HCT116 (cell line): Measurements from ENCODE around the gene MOB3B. TPM values are rescaled to one million over a fixed set of nuclear protein-coding genes. Genes with fewer than 3 reads are reported as not detected.

Experiments
- ATAC-seq: fragments of 200-7000 bp; cut with Tn5 transposase; 2 replicates; pipeline ENCODE4 v1.9.1; 2020; ENCODE audit warnings: mild to moderate bottlenecking, moderate library complexity
- BruUV-seq: library from RNA; stranded (reverse); fragments of 400-500 nt; replicated peaks from 2 replicates; lab custom pipeline; 2021; lab: Mats Ljungman, UMichigan
- CTCF ChIA-PET: fragments of 300-600 bp; sonication (Branson Sonifier 250); formaldehyde crosslinking; loops from one replicate; lab custom pipeline; 2021; ENCODE audit warnings: antibody characterized with exemption; lab: Charles Lee
- POLR2A ChIA-PET: fragments of 300-600, 350-600 bp; sonication (Branson Sonifier 250); formaldehyde crosslinking; loops from one replicate; lab custom pipeline; 2021; ENCODE audit warnings: antibody characterized with exemption; lab: Charles Lee
- RAD21 ChIA-PET, 2 experiments: fragments of 300-600 bp; sonication (Branson Sonifier 250); formaldehyde crosslinking; loops; one replicate each; lab custom pipeline; 2023; ENCODE audit warnings: low total read pairs in 2 of 2; ENCODE audit not compliant: uncharacterized antibody in 2 of 2, unreplicated experiment in 2 of 2, low non-redundant PET in 1 of 2; lab: Charles Lee
- DNase-seq: peaks from one replicate; pipeline ENCODE4 v3.0.0-alpha.2; 2010; ENCODE audit warnings: low read depth, low spot score
- H2AFZ ChIP-seq: fragments of 200-600 bp; shearing (Covaris generic), sonication (generic); 2 replicates; pipeline ENCODE4 v1.6.1; 2017; ENCODE audit warnings: low read depth, mixed run types, mixed read lengths, antibody characterized with exemption, low read length; ENCODE audit not compliant: poor library complexity, severe bottlenecking
- H3K27ac ChIP-seq: 2 replicates; pipeline ENCODE4 v1.5.1; 2012; ENCODE audit warnings: low read depth, low read length
- H3K27me3 ChIP-seq: fragments of 200-600 bp; sonication (generic); 2 replicates; pipeline ENCODE4 v1.6.1; 2016; ENCODE audit warnings: mixed run types, low read length, mixed read lengths; ENCODE audit not compliant: insufficient read depth
- H3K36me3 ChIP-seq, 2 experiments: fragments of 200-500 bp in 1 of 2; fragments of 200-600 bp in 1 of 2; sonication (Bioruptor generic) in 1 of 2; sonication (generic) in 1 of 2; 2 replicates each; pipeline versions ENCODE4 v1.5.1 to v1.6.1; 2014 to 2016; ENCODE audit warnings: low read length in 2 of 2, inconsistent platforms in 1 of 2, mixed read lengths in 1 of 2, mixed run types in 1 of 2; ENCODE audit not compliant: insufficient read depth in 2 of 2, control insufficient read depth in 1 of 2
- H3K4me1 ChIP-seq, 2 experiments: fragments of 200-600 bp in 1 of 2; sonication (generic) in 1 of 2; 2 replicates each; pipeline versions ENCODE4 v1.5.1 to v1.6.1; 2012 to 2017; ENCODE audit warnings: low read length in 2 of 2, inconsistent platforms in 1 of 2, mild to moderate bottlenecking in 1 of 2, mixed read lengths in 1 of 2, mixed run types in 1 of 2, moderate library complexity in 1 of 2; ENCODE audit not compliant: insufficient read depth in 2 of 2, control insufficient read depth in 1 of 2
- H3K4me2 ChIP-seq: fragments of 200-600 bp; sonication (generic); 2 replicates; pipeline ENCODE4 v1.6.1; 2017; ENCODE audit warnings: mixed run types, low read length, mixed read lengths
- H3K4me3 ChIP-seq, 2 experiments: fragments of 200-600 bp in 1 of 2; sonication (generic) in 1 of 2; replicated peaks in 1 of 2; 2 replicates each; pipeline ENCODE4 v1.5.1; 2011 to 2016; ENCODE audit warnings: low read length in 2 of 2, control low read depth in 1 of 2, low read depth in 1 of 2, mild to moderate bottlenecking in 1 of 2, mixed read lengths in 1 of 2, mixed run types in 1 of 2
- H3K79me2 ChIP-seq: fragments of 200-600 bp; sonication (generic); 2 replicates; pipeline ENCODE4 v1.6.1; 2017; ENCODE audit warnings: mild to moderate bottlenecking, mixed run types, low read length, moderate library complexity, mixed read lengths; ENCODE audit not compliant: insufficient read depth
- H3K9ac ChIP-seq: fragments of 200-600 bp; sonication (generic); 2 replicates; pipeline ENCODE4 v1.6.1; 2016; ENCODE audit warnings: low read length, mixed read lengths
- H3K9me2 ChIP-seq: fragments of 200-600 bp; sonication (generic), shearing (Covaris generic); 2 replicates; pipeline ENCODE4 v1.6.1; 2017; ENCODE audit warnings: mixed run types, mild to moderate bottlenecking, moderate library complexity; ENCODE audit not compliant: insufficient read depth
- H3K9me3 ChIP-seq, 2 experiments: fragments of 200-500 bp in 1 of 2; fragments of 200-600 bp in 1 of 2; sonication (Bioruptor generic) in 1 of 2; sonication (generic) in 1 of 2; 2 replicates each; pipeline ENCODE4 v1.6.1; 2014 to 2017; ENCODE audit warnings: low read length in 2 of 2, mixed read lengths in 2 of 2, inconsistent platforms in 1 of 2, low read depth in 1 of 2, mild to moderate bottlenecking in 1 of 2, mixed run types in 1 of 2, moderate library complexity in 1 of 2; ENCODE audit not compliant: control insufficient read depth in 1 of 2, insufficient read depth in 1 of 2
- H4K20me1 ChIP-seq: fragments of 200-600 bp; sonication (generic), shearing (Covaris generic); 2 replicates; pipeline ENCODE4 v1.6.1; 2017; ENCODE audit warnings: mixed run types, mild to moderate bottlenecking, moderate library complexity; ENCODE audit not compliant: insufficient read depth
- CEBPB ChIP-seq: IDR thresholded peaks from 2 replicates; pipeline ENCODE4 v1.6.1; 2012; ENCODE audit warnings: low read depth
- ELF1 ChIP-seq: IDR thresholded peaks from 2 replicates; pipeline ENCODE4 v1.6.1; 2012; ENCODE audit warnings: low read depth, borderline replicate concordance
- EZH2phosphoT487 ChIP-seq: fragments of 200-600 bp; IDR thresholded peaks from 2 replicates; pipeline ENCODE4 v1.6.1; 2018; ENCODE audit warnings: antibody characterized with exemption, borderline replicate concordance
- JUND ChIP-seq: IDR thresholded peaks from 2 replicates; pipeline ENCODE4 v1.6.1; 2012
- POLR2A ChIP-seq: IDR thresholded peaks from 2 replicates; pipeline ENCODE4 v1.7.0; 2011; ENCODE audit warnings: borderline replicate concordance; ENCODE audit not compliant: insufficient read depth, insufficient read length; ENCODE audit errors: extremely low read depth
- POLR2AphosphoS5 ChIP-seq: IDR thresholded peaks from 2 replicates; pipeline ENCODE4 v1.6.1; 2011; ENCODE audit warnings: mild to moderate bottlenecking, low read depth, low read length, moderate library complexity
- SIN3A ChIP-seq: IDR thresholded peaks from 2 replicates; pipeline ENCODE4 v1.6.1; 2012; ENCODE audit warnings: low read depth
- YY1 ChIP-seq: IDR thresholded peaks from 2 replicates; pipeline ENCODE4 v1.6.1; 2011; ENCODE audit warnings: low read length, low read depth, moderate library complexity, mild to moderate bottlenecking; ENCODE audit not compliant: insufficient replicate concordance; ENCODE audit errors: extremely low read depth
- ZNF274 ChIP-seq: fragments of 200-500 bp; sonication (Bioruptor generic); IDR thresholded peaks from 2 replicates; pipeline ENCODE4 v1.6.1; 2014; ENCODE audit warnings: mild to moderate bottlenecking, low read depth, low read length, inconsistent platforms
- intact Hi-C: fragments of 100-400 bp; cut with micrococcal nuclease; formaldehyde crosslinking; loops from 2 replicates; pipeline ENCODE4 v1.10.0; 2022
- total RNA-seq: library from RNA; stranded (reverse); gene quantifications from one replicate; pipeline ENCODE4 v1.2.1, GENCODE V29; 2021; ENCODE audit not compliant: unreplicated experiment
- TF ChIP-seq, protein P1 (sequence below): IDR thresholded peaks from 2 replicates; pipeline ENCODE4 v1.6.1; 2012; ENCODE audit warnings: low read depth
- TF ChIP-seq, protein P2 (sequence below): IDR thresholded peaks from 2 replicates; pipeline ENCODE4 v1.6.1; 2012
- TF ChIP-seq, protein P3 (sequence below): IDR thresholded peaks from 2 replicates; pipeline ENCODE4 v1.6.1; 2011; ENCODE audit warnings: mild to moderate bottlenecking, low read length, moderate library complexity; ENCODE audit not compliant: insufficient replicate concordance; ENCODE audit errors: extremely low read depth

Gene MOB3B
- total RNA-seq, 1 experiment from 2014 or later: 1.2 TPM

DNA sequence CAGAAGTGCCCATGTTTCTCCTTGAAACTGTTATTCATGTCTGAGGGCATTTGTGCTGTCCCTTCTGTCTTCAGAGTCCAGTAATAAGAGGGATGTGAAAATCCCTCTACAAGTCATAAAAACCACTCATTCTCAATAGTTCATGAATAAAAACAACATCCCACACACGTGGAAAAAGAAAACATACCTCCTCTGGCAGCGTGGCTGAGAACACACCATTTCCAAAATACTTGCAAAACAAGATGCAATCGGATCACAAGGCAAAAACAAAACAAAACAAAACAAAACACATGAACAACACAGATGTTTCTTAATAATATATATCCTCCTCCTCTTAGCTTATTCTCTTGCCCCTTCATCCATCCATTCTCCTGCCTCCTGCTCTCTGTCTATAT lies 161.7 kb downstream of the MOB3B start:
- RAD21 ChIA-PET: no interaction called here
- intact Hi-C loops: no loop called here

More for the DNA sequence above, 161.7 kb downstream of the MOB3B start:
- no peaks in the 10 kb centered on the region for H3K79me2 ChIP-seq
- ATAC-seq (no peak), DNase-seq (no peak)
- H2AFZ ChIP-seq: no peak overlapping the region
- H3K36me3 ChIP-seq: no peaks in the 10 kb centered on the region
- no peak overlapping the region for H3K9ac ChIP-seq
- POLR2A ChIA-PET: no interaction called here
- peaks cover 4% of the 10 kb centered on the region; the same call in 1 of the 2 replicates for H3K27me3 ChIP-seq
- no peak overlapping the region for H3K4me3 ChIP-seq
- CTCF ChIA-PET: interaction anchor here (1.5 kb wide), 1 partner anchor 35 kb away, joined by 3 read pairs; no protein-coding TSS in a partner anchor
- BruUV-seq: no TSS peak
- peaks cover 13 to 14% of the 10 kb centered on the region in 2 experiments for H3K4me1 ChIP-seq
- H3K9me3 ChIP-seq: no peaks in the 10 kb centered on the region
- no peak overlapping the region for H3K27ac ChIP-seq
- H3K4me2 ChIP-seq: no peak overlapping the region
- no peaks in the 10 kb centered on the region for H3K9me2 ChIP-seq
- no peaks in the 10 kb centered on the region for H4K20me1 ChIP-seq
- TF ChIP-seq YY1: no peak
- TF ChIP-seq SIN3A: no peak
- TF ChIP-seq, protein P1, sequence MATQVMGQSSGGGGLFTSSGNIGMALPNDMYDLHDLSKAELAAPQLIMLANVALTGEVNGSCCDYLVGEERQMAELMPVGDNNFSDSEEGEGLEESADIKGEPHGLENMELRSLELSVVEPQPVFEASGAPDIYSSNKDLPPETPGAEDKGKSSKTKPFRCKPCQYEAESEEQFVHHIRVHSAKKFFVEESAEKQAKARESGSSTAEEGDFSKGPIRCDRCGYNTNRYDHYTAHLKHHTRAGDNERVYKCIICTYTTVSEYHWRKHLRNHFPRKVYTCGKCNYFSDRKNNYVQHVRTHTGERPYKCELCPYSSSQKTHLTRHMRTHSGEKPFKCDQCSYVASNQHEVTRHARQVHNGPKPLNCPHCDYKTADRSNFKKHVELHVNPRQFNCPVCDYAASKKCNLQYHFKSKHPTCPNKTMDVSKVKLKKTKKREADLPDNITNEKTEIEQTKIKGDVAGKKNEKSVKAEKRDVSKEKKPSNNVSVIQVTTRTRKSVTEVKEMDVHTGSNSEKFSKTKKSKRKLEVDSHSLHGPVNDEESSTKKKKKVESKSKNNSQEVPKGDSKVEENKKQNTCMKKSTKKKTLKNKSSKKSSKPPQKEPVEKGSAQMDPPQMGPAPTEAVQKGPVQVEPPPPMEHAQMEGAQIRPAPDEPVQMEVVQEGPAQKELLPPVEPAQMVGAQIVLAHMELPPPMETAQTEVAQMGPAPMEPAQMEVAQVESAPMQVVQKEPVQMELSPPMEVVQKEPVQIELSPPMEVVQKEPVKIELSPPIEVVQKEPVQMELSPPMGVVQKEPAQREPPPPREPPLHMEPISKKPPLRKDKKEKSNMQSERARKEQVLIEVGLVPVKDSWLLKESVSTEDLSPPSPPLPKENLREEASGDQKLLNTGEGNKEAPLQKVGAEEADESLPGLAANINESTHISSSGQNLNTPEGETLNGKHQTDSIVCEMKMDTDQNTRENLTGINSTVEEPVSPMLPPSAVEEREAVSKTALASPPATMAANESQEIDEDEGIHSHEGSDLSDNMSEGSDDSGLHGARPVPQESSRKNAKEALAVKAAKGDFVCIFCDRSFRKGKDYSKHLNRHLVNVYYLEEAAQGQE: no peak
- TF ChIP-seq POLR2A: no peak
- no peak for TF ChIP-seq ELF1
- TF ChIP-seq CEBPB: no peak
- no peak for TF ChIP-seq ZNF274
- TF ChIP-seq JUND: no peak
- no peak for TF ChIP-seq EZH2phosphoT487
- TF ChIP-seq, protein P2, sequence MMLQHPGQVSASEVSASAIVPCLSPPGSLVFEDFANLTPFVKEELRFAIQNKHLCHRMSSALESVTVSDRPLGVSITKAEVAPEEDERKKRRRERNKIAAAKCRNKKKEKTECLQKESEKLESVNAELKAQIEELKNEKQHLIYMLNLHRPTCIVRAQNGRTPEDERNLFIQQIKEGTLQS: no peak
- TF ChIP-seq, protein P3, sequence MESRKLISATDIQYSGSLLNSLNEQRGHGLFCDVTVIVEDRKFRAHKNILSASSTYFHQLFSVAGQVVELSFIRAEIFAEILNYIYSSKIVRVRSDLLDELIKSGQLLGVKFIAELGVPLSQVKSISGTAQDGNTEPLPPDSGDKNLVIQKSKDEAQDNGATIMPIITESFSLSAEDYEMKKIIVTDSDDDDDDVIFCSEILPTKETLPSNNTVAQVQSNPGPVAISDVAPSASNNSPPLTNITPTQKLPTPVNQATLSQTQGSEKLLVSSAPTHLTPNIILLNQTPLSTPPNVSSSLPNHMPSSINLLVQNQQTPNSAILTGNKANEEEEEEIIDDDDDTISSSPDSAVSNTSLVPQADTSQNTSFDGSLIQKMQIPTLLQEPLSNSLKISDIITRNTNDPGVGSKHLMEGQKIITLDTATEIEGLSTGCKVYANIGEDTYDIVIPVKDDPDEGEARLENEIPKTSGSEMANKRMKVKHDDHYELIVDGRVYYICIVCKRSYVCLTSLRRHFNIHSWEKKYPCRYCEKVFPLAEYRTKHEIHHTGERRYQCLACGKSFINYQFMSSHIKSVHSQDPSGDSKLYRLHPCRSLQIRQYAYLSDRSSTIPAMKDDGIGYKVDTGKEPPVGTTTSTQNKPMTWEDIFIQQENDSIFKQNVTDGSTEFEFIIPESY: no peak
- TF ChIP-seq POLR2AphosphoS5: no peak
